ENCODE data around the gene IGF1R.

Gene IGF1R

GRCh38 chr15:98976500-98976899 lies 328.2 kb downstream of the IGF1R start:
- no peak overlapping the region for H3K4me3 ChIP-seq (ENCODE audit: low read depth, low read length)
- no peak for TF ChIP-seq CTCF (IDR thresholded peaks at IDR 0.05; ENCODE audit: borderline replicate concordance, insufficient read depth, low read depth, low read length)

- no peak for TF ChIP-seq CTCF (IDR thresholded peaks at IDR 0.05; ENCODE audit: borderline replicate concordance, insufficient read depth, low read depth, low read length)
- H3K4me3 ChIP-seq (ENCODE audit: low read depth, low read length), result no peak overlapping the region
Measured at GRCh38 chr15:98977441-98977840, 329.1 kb downstream of the IGF1R start.

GRCh38 chr15:98978153-98978552 lies 329.8 kb downstream of the IGF1R start:
- H3K4me3 ChIP-seq (ENCODE audit: low read depth, low read length), result no peak overlapping the region
- TF ChIP-seq CTCF (IDR thresholded peaks at IDR 0.05; ENCODE audit: borderline replicate concordance, insufficient read depth, low read depth, low read length), result no peak

GRCh38 chr15:98980899-98981228 lies 332.5 kb downstream of the IGF1R start:
- H3K4me3 ChIP-seq (ENCODE audit: low read depth, low read length), result no peak overlapping the region
- no peak for TF ChIP-seq CTCF (IDR thresholded peaks at IDR 0.05; ENCODE audit: borderline replicate concordance, insufficient read depth, low read depth, low read length)

- TF ChIP-seq CTCF (IDR thresholded peaks at IDR 0.05; ENCODE audit: borderline replicate concordance, insufficient read depth, low read depth, low read length), result no peak
- H3K4me3 ChIP-seq (ENCODE audit: low read depth, low read length), result no peak overlapping the region
Measured at GRCh38 chr15:98981851-98982722, 333.7 kb downstream of the IGF1R start.

GRCh38 chr15:98983334-98983733 lies 335.0 kb downstream of the IGF1R start:
- H3K4me3 ChIP-seq (ENCODE audit: low read depth, low read length), result no peak overlapping the region

More at GRCh38 chr15:98983334-98983733, 335.0 kb downstream of the IGF1R start:
- no peak for TF ChIP-seq CTCF (IDR thresholded peaks at IDR 0.05; ENCODE audit: borderline replicate concordance, insufficient read depth, low read depth, low read length)
